SKM-1 treated with dmso at 0.1 percent for 144 hours (cell line): ENCODE measurements around the gene ENGASE.

Experiments used
- DNase-seq: peaks from one replicate; lab custom pipeline; 2025; ENCODE audit not compliant: unreplicated experiment; lab: John Stamatoyannopoulos, UW

Gene ENGASE

GRCh38 chr17:79113699-79114457 is 39.3 kb downstream of the ENGASE start:
- DNase-seq: no peak

GRCh38 chr17:79114458-79115301 is 40.1 kb downstream of the ENGASE start:
- DNase-seq: no peak

GRCh38 chr17:79115487-79115886 is 40.9 kb downstream of the ENGASE start:
- DNase-seq: no peak

- no peak for DNase-seq
Observed at GRCh38 chr17:79116575-79117368, 42.1 kb downstream of the ENGASE start.

- DNase-seq: no peak
Observed at GRCh38 chr17:79117905-79118487, 43.4 kb downstream of the ENGASE start.

- DNase-seq: no peak
Observed at GRCh38 chr17:79118924-79119323, 44.3 kb downstream of the ENGASE start.

GRCh38 chr17:79120259-79120658 is 45.6 kb downstream of the ENGASE start:
- DNase-seq: no peak

GRCh38 chr17:79123988-79124387 is 49.4 kb downstream of the ENGASE start:
- DNase-seq: no peak

GRCh38 chr17:79124513-79125209 is 50.0 kb downstream of the ENGASE start:
- DNase-seq: no peak

- DNase-seq: no peak
Observed at GRCh38 chr17:79125503-79125902, 50.9 kb downstream of the ENGASE start.

GRCh38 chr17:79126139-79126538 is 51.5 kb downstream of the ENGASE start:
- no peak for DNase-seq

- no peak for DNase-seq
Observed at GRCh38 chr17:79127534-79128135, 53.0 kb downstream of the ENGASE start.

- DNase-seq: no peak
Observed at GRCh38 chr17:79129523-79129922, 54.9 kb downstream of the ENGASE start.

GRCh38 chr17:79130536-79131273 is 56.1 kb downstream of the ENGASE start:
- DNase-seq: no peak

- DNase-seq: no peak
Observed at GRCh38 chr17:79131274-79131635, 56.6 kb downstream of the ENGASE start.

GRCh38 chr17:79131701-79132100 is 57.1 kb downstream of the ENGASE start:
- DNase-seq: no peak

- no peak for DNase-seq
Observed at GRCh38 chr17:79132271-79133064, 57.8 kb downstream of the ENGASE start.

- DNase-seq: no peak
Observed at GRCh38 chr17:79133214-79133613, 58.6 kb downstream of the ENGASE start.

- no peak for DNase-seq
Observed at GRCh38 chr17:79133985-79134384, 59.4 kb downstream of the ENGASE start.
